ENCODE results near the gene SMARCA4. TPM values are rescaled to one million over a fixed set of nuclear protein-coding genes. Genes with fewer than 3 reads are reported as not detected.

SMARCA4 gene
- total RNA-seq, 1 experiment from 2014 or later, result 36.2 TPM

DNA sequence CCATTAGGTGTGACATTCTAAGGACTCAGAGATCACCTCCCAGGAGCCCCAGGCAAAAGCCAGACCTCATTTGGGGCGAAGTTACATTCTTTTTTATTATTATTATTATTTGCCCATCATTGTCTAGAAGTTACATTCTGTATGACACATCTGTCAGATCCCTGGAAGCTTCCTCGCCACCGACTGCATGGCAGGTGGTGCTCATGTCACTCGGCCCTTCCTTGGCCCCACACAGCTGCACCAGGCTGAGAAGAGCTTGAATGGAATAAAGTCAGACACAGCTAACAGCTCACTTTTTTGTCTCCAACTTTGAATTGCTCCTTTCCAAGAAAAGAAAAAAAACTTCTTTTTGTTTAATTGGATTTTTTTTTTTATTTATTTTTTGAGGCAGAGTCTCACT is 87.0 kb downstream of the SMARCA4 start:
- H3K4me3 ChIP-seq (ENCODE audit: low read depth in 2 of 2, low read length in 2 of 2), result no peak overlapping the region
- H3K9me3 ChIP-seq (ENCODE audit: control insufficient read depth, insufficient read depth, low read depth, low read length), result no peaks in the 10 kb centered on the region
- TF ChIP-seq SIN3A (IDR thresholded peaks at IDR 0.05; ENCODE audit: borderline replicate concordance, insufficient read depth, low read depth, low read length) (no peak), POLR2AphosphoS5 (IDR thresholded peaks at IDR 0.05; ENCODE audit: low read depth, low read length) (no peak), TCF7L2 (IDR thresholded peaks at IDR 0.05; ENCODE audit: low read depth, low read length) (no peak)
- TF ChIP-seq, protein P1, sequence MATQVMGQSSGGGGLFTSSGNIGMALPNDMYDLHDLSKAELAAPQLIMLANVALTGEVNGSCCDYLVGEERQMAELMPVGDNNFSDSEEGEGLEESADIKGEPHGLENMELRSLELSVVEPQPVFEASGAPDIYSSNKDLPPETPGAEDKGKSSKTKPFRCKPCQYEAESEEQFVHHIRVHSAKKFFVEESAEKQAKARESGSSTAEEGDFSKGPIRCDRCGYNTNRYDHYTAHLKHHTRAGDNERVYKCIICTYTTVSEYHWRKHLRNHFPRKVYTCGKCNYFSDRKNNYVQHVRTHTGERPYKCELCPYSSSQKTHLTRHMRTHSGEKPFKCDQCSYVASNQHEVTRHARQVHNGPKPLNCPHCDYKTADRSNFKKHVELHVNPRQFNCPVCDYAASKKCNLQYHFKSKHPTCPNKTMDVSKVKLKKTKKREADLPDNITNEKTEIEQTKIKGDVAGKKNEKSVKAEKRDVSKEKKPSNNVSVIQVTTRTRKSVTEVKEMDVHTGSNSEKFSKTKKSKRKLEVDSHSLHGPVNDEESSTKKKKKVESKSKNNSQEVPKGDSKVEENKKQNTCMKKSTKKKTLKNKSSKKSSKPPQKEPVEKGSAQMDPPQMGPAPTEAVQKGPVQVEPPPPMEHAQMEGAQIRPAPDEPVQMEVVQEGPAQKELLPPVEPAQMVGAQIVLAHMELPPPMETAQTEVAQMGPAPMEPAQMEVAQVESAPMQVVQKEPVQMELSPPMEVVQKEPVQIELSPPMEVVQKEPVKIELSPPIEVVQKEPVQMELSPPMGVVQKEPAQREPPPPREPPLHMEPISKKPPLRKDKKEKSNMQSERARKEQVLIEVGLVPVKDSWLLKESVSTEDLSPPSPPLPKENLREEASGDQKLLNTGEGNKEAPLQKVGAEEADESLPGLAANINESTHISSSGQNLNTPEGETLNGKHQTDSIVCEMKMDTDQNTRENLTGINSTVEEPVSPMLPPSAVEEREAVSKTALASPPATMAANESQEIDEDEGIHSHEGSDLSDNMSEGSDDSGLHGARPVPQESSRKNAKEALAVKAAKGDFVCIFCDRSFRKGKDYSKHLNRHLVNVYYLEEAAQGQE (IDR thresholded peaks at IDR 0.05; ENCODE audit: insufficient read depth in 1 of 2, low read depth in 2 of 2, low read length in 1 of 2), result no peak
- TF ChIP-seq, protein P2, sequence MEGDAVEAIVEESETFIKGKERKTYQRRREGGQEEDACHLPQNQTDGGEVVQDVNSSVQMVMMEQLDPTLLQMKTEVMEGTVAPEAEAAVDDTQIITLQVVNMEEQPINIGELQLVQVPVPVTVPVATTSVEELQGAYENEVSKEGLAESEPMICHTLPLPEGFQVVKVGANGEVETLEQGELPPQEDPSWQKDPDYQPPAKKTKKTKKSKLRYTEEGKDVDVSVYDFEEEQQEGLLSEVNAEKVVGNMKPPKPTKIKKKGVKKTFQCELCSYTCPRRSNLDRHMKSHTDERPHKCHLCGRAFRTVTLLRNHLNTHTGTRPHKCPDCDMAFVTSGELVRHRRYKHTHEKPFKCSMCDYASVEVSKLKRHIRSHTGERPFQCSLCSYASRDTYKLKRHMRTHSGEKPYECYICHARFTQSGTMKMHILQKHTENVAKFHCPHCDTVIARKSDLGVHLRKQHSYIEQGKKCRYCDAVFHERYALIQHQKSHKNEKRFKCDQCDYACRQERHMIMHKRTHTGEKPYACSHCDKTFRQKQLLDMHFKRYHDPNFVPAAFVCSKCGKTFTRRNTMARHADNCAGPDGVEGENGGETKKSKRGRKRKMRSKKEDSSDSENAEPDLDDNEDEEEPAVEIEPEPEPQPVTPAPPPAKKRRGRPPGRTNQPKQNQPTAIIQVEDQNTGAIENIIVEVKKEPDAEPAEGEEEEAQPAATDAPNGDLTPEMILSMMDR (IDR thresholded peaks at IDR 0.05), result no peak
- DNase-seq (ENCODE audit: low read depth, low spot score) (no peak), ATAC-seq (no peak)
- no peaks in the 10 kb centered on the region; the same call in 1 of the 2 replicates for H3K36me3 ChIP-seq (ENCODE audit: control insufficient read depth, insufficient read depth, low read length)
- CTCF ChIA-PET, result interaction anchor here (0.7 kb wide), 1 partner anchor 39 kb away, joined by 3 read pairs; no protein-coding TSS in a partner anchor
- no peaks in the 10 kb centered on the region for H3K27me3 ChIP-seq (ENCODE audit: control insufficient read depth, insufficient read depth, low read length)
- no peak overlapping the region for H3K27ac ChIP-seq (ENCODE audit: low read length)
- in situ Hi-C loops (cut with HindIII; ENCODE audit: low pct_unique_long_range_greater_than_20kb, low sequenced_read_pairs), result no loop called here
- intact Hi-C loops (cut with micrococcal nuclease; ENCODE audit: unreplicated experiment), result no loop called here
- H3K4me1 ChIP-seq (ENCODE audit: control insufficient read depth, insufficient read depth, low read length), result no peaks in the 10 kb centered on the region
- BruUV-seq (replicated peaks), result no TSS peak
- POLR2A ChIA-PET, result no interaction called here

DNA sequence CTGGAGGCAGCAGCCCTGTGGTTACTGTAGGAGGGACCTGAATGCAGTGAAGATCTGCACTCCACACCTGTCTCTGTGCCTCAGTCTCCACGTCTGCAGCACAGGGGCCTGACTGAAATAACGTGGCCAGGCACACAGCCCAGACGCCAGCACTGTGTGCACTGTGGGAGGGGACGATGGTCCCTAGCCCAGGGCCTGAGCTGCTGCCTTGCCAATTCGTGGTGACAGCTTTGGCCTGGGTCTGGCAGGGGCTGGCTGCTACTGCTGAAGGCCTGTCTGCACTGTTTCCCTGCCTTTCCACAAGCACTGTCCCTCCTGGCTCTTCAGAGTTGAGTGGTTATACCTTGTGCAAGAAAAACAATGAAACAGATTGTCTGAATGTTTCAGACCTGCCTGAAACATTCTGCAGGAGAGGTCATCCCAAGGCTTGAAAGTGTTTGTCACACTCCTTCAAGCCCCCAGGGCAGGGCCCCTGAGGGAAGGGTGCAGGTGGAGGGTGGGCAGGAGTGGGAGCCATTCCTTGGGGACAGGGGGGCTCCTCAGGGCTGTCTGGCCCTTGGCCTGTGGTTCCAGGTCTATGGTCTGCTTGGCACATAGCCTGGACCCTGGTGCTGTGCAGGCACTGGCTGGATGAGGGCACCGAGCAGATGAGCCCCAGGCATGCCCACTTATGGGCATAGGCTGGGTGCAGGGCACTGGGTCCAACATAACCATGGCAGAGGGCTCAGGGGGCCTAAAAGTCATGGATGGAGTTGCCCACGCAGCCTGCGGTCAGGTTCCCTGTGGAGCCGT is 89.7 kb downstream of the SMARCA4 start:
- BruUV-seq (replicated peaks), result no TSS peak

More for the DNA sequence above, 89.7 kb downstream of the SMARCA4 start:
- DNase-seq (ENCODE audit: low read depth, low spot score) (no peak), ATAC-seq (peak; percentile 27; the same call in 1 of the 2 replicates)
- POLR2A ChIA-PET, result interaction anchor here (0.7 kb wide), 1 partner anchor 13 kb away, joined by 5 read pairs; no protein-coding TSS in a partner anchor
- H3K27me3 ChIP-seq (ENCODE audit: control insufficient read depth, insufficient read depth, low read length), result no peaks in the 10 kb centered on the region
- H3K4me1 ChIP-seq (ENCODE audit: control insufficient read depth, insufficient read depth, low read length), result no peaks in the 10 kb centered on the region
- in situ Hi-C loops (cut with HindIII; ENCODE audit: low pct_unique_long_range_greater_than_20kb, low sequenced_read_pairs), result no loop called here
- no peaks in the 10 kb centered on the region for H3K36me3 ChIP-seq (ENCODE audit: control insufficient read depth, insufficient read depth, low read length)
- intact Hi-C loops (cut with micrococcal nuclease; ENCODE audit: unreplicated experiment), result no loop called here
- CTCF ChIA-PET, result no interaction called here
- H3K9me3 ChIP-seq (ENCODE audit: control insufficient read depth, insufficient read depth, low read depth, low read length), result no peaks in the 10 kb centered on the region
- no peak overlapping the region for H3K27ac ChIP-seq (ENCODE audit: low read length)
- no peak for TF ChIP-seq SIN3A (IDR thresholded peaks at IDR 0.05; ENCODE audit: borderline replicate concordance, insufficient read depth, low read depth, low read length)
- TF ChIP-seq, protein P1 (IDR thresholded peaks at IDR 0.05; ENCODE audit: insufficient read depth in 1 of 2, low read depth in 2 of 2, low read length in 1 of 2), result no peak
- no peak for TF ChIP-seq TCF7L2 (IDR thresholded peaks at IDR 0.05; ENCODE audit: low read depth, low read length)
- TF ChIP-seq, protein P2 (IDR thresholded peaks at IDR 0.05), result no peak
- TF ChIP-seq POLR2AphosphoS5 (IDR thresholded peaks at IDR 0.05; ENCODE audit: low read depth, low read length), result no peak
- H3K4me3 ChIP-seq (ENCODE audit: low read depth in 2 of 2, low read length in 2 of 2), result no peak overlapping the region

All from Panc1 (cell line).